HepG2 (cell line): Measurements from ENCODE around the gene PDCD11. TPM values are rescaled to one million over a fixed set of nuclear protein-coding genes. Genes with fewer than 3 reads are reported as not detected.

Experiments
- AGO1 ChIP-seq: fragments of 200-400 bp; formaldehyde crosslinking; IDR thresholded peaks from 2 replicates; pipeline ENCODE4 v1.6.1; 2017; ENCODE audit warnings: mild to moderate bottlenecking, low read depth, low read length, moderate library complexity; ENCODE audit not compliant: poor library complexity, severe bottlenecking
- CC2D1A ChIP-seq: sonication (generic); formaldehyde crosslinking; IDR thresholded peaks from 2 replicates; pipeline ENCODE4 v1.8.1; 2023; ENCODE audit warnings: mild to moderate bottlenecking, missing genetic modification reagents
- GATAD1 ChIP-seq: IDR thresholded peaks from 2 replicates; pipeline ENCODE4 v1.6.1; 2016; ENCODE audit warnings: missing genetic modification reagents, missing compliant biosample characterization
- MXI1 ChIP-seq: IDR thresholded peaks from 3 replicates; pipeline ENCODE4 v1.6.1; 2012; ENCODE audit warnings: low read depth, low read length, inconsistent platforms, borderline replicate concordance
- PCBP2 ChIP-seq: fragments of 200-400 bp; formaldehyde crosslinking; optimal IDR thresholded peaks from 2 replicates; pipeline ENCODE3; 2018; ENCODE audit warnings: low read length, low read depth; ENCODE audit not compliant: poor library complexity, severe bottlenecking
- POLR2G ChIP-seq: fragments of 200-400 bp; formaldehyde crosslinking; IDR thresholded peaks from 2 replicates; pipeline ENCODE4 v1.6.1; 2018; ENCODE audit warnings: mild to moderate bottlenecking, low read depth, low read length, moderate library complexity
- RARA ChIP-seq: IDR thresholded peaks from 2 replicates; pipeline ENCODE4 v1.6.1; 2016; ENCODE audit warnings: missing genetic modification reagents, missing compliant biosample characterization
- SMAD9 ChIP-seq: sonication (generic); formaldehyde crosslinking; IDR thresholded peaks from 2 replicates; pipeline ENCODE4 v1.5.1; 2020; ENCODE audit warnings: mild to moderate bottlenecking, missing genetic modification reagents
- SRY ChIP-seq: sonication (generic); formaldehyde crosslinking; IDR thresholded peaks from 2 replicates; pipeline ENCODE4 v1.8.0; 2022; ENCODE audit warnings: mild to moderate bottlenecking, missing genetic modification reagents
- TAF15 ChIP-seq: fragments of 200-400 bp; formaldehyde crosslinking; IDR thresholded peaks from one replicate; pipeline ENCODE4 v1.6.1; 2018; ENCODE audit warnings: mild to moderate bottlenecking, low read depth, low read length; ENCODE audit not compliant: poor library complexity, severe bottlenecking
- XRCC5 ChIP-seq: fragments of 200-400 bp; formaldehyde crosslinking; optimal IDR thresholded peaks from 2 replicates; pipeline ENCODE3; 2017; ENCODE audit warnings: mild to moderate bottlenecking, low read length
- ZBTB42 ChIP-seq: sonication (generic); formaldehyde crosslinking; IDR thresholded peaks from 2 replicates; pipeline ENCODE4 v1.5.0; 2020; ENCODE audit warnings: mild to moderate bottlenecking, missing genetic modification reagents
- ZNF251 ChIP-seq: sonication (generic); formaldehyde crosslinking; IDR thresholded peaks from 2 replicates; pipeline ENCODE4 v1.9.0; 2021; ENCODE audit warnings: mild to moderate bottlenecking, missing genetic modification reagents
- ZNF260 ChIP-seq: sonication (generic); formaldehyde crosslinking; IDR thresholded peaks from 2 replicates; pipeline ENCODE4 v1.4.0; 2020; ENCODE audit warnings: missing genetic modification reagents, low read depth, mild to moderate bottlenecking, borderline replicate concordance
- ZNF430 ChIP-seq: sonication (generic); formaldehyde crosslinking; IDR thresholded peaks from 2 replicates; pipeline ENCODE4 v1.9.0; 2021; ENCODE audit warnings: mild to moderate bottlenecking, missing genetic modification reagents
- ZNF549 ChIP-seq: sonication (generic); formaldehyde crosslinking; IDR thresholded peaks from 2 replicates; pipeline ENCODE4 v1.5.0; 2020; ENCODE audit warnings: missing genetic modification reagents
- ZNF552 ChIP-seq: sonication (generic); formaldehyde crosslinking; IDR thresholded peaks from 2 replicates; pipeline ENCODE4 v1.9.0; 2022; ENCODE audit warnings: missing genetic modification reagents, mild to moderate bottlenecking, borderline replicate concordance
- ZNF572 ChIP-seq: sonication (generic); formaldehyde crosslinking; IDR thresholded peaks from 2 replicates; pipeline ENCODE4 v1.5.1; 2020; ENCODE audit warnings: mild to moderate bottlenecking, missing genetic modification reagents
- polyA plus RNA-seq, 8 experiments: library from polyadenylated mRNA; depleted of rRNA in 3 of 8; stranded (reverse) in 7 of 8; unstranded in 1 of 8; fragments of >200 nt; fragmentation: Illumina TruSeq in 4 of 8; extraction: Trizol in 4 of 8; gene quantifications; 2 replicates each; pipeline versions ENCODE4 v1.2.1 to v1.2.3, GENCODE V29; 2011 to 2016; ENCODE audit warnings: low read depth in 4 of 8, missing spikeins in 1 of 8, mixed read lengths in 1 of 8; ENCODE audit not compliant: insufficient read depth in 1 of 8
- total RNA-seq, 5 experiments: library from RNA; depleted of rRNA; stranded (reverse); fragments of >200 nt; fragmentation: Illumina TruSeq; extraction: Trizol; gene quantifications; 2 replicates each; pipeline ENCODE4 v1.2.3, GENCODE V29; 2016; ENCODE audit warnings: low read depth in 1 of 5
- TF ChIP-seq, protein P1 (sequence below): conservative IDR thresholded peaks from 2 replicates; pipeline ENCODE4 v1.6.1; 2018; ENCODE audit warnings: missing genetic modification reagents
- TF ChIP-seq, protein P2 (sequence below): sonication (generic); formaldehyde crosslinking; conservative IDR thresholded peaks from 2 replicates; pipeline ENCODE4 v1.8.0; 2022; ENCODE audit warnings: missing genetic modification reagents
- TF ChIP-seq, protein P3 (sequence below): sonication (generic); formaldehyde crosslinking; IDR thresholded peaks from 2 replicates; pipeline ENCODE4 v1.9.0; 2022; ENCODE audit warnings: missing genetic modification reagents, mild to moderate bottlenecking, borderline replicate concordance
- TF ChIP-seq, protein P4 (sequence below): sonication (generic); formaldehyde crosslinking; IDR thresholded peaks from 2 replicates; pipeline ENCODE4 v1.9.0; 2022; ENCODE audit warnings: low read depth, missing genetic modification reagents

Gene PDCD11
- total and polyA plus RNA-seq, 2 of the 13 experiments (the other 11 are each of a cell fraction or from before 2014, with no cell fraction given): 12.8 to 52.8 TPM

DNA sequence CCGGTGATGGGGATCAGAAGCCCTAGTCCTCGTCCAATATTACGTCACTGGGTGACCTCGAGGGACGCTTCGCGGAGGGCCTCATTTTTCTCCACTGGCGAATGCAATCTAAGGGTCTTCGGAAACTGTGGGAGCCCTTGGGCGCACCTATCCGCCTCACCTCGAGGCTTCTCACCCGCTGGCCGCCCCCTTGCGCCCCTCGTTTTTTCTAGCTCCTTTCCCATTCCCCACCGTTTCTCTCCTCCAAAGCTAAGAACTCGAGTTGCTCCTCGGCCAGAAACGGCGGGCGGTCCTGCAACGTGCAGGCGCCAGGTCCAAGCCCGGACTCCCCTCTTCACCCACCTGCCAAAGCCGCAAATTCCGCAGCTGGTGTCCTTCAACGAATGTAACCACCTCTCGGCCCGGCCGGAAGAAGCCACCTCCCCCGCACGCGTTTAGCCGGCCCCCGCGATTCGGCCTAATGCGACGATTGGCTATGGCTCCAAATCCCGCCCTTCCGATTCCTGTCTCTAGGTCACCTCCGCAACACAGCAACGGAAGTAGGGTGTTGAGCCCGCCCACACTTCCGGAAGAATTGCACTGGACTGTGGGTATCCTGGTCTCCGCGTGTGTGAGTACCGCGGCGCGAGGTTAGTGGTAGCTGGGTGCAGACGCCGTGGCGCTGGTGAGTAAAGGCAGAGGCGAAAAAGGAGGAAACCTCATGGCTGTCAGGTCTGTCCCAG lies at the start of gene PDCD11, which contains the start of gene ATP5MK (continued):
- TF ChIP-seq TAF15: peak; percentile 39
- TF ChIP-seq, protein P1, sequence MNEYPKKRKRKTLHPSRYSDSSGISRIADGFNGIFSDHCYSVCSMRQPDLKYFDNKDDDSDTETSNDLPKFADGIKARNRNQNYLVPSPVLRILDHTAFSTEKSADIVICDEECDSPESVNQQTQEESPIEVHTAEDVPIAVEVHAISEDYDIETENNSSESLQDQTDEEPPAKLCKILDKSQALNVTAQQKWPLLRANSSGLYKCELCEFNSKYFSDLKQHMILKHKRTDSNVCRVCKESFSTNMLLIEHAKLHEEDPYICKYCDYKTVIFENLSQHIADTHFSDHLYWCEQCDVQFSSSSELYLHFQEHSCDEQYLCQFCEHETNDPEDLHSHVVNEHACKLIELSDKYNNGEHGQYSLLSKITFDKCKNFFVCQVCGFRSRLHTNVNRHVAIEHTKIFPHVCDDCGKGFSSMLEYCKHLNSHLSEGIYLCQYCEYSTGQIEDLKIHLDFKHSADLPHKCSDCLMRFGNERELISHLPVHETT (CRISPR knock-in tag): peak; percentile 71; the same call in 1 of the 2 replicates
- no peak for TF ChIP-seq SMAD9
- TF ChIP-seq RARA (CRISPR knock-in tag): 0 out of 2 replicates have a peak, but pooled peaks have one; percentile 26
- no peak; the same call in 1 of the 2 replicates for TF ChIP-seq ZNF572 (CRISPR knock-in tag)
- TF ChIP-seq, protein P2, sequence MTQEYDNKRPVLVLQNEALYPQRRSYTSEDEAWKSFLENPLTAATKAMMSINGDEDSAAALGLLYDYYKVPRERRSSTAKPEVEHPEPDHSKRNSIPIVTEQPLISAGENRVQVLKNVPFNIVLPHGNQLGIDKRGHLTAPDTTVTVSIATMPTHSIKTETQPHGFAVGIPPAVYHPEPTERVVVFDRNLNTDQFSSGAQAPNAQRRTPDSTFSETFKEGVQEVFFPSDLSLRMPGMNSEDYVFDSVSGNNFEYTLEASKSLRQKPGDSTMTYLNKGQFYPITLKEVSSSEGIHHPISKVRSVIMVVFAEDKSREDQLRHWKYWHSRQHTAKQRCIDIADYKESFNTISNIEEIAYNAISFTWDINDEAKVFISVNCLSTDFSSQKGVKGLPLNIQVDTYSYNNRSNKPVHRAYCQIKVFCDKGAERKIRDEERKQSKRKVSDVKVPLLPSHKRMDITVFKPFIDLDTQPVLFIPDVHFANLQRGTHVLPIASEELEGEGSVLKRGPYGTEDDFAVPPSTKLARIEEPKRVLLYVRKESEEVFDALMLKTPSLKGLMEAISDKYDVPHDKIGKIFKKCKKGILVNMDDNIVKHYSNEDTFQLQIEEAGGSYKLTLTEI: no peak
- TF ChIP-seq ZNF251 (CRISPR knock-in tag): no peak
- TF ChIP-seq PCBP2: no peak
- no peak for TF ChIP-seq ZNF260 (CRISPR knock-in tag)
- TF ChIP-seq XRCC5: peak; percentile 53
- TF ChIP-seq ZNF552: 0 out of 2 replicates have a peak, but pooled peaks have one; percentile 28
- peak; percentile 71 for TF ChIP-seq ZNF430 (CRISPR knock-in tag)
- TF ChIP-seq, protein P3, sequence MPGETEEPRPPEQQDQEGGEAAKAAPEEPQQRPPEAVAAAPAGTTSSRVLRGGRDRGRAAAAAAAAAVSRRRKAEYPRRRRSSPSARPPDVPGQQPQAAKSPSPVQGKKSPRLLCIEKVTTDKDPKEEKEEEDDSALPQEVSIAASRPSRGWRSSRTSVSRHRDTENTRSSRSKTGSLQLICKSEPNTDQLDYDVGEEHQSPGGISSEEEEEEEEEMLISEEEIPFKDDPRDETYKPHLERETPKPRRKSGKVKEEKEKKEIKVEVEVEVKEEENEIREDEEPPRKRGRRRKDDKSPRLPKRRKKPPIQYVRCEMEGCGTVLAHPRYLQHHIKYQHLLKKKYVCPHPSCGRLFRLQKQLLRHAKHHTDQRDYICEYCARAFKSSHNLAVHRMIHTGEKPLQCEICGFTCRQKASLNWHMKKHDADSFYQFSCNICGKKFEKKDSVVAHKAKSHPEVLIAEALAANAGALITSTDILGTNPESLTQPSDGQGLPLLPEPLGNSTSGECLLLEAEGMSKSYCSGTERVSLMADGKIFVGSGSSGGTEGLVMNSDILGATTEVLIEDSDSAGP (CRISPR knock-in tag): peak; percentile 86
- TF ChIP-seq ZNF549: no peak
- TF ChIP-seq SRY (CRISPR knock-in tag): no peak
- TF ChIP-seq POLR2G: peak; percentile 91
- peak; percentile 99 for TF ChIP-seq MXI1
- no peak for TF ChIP-seq CC2D1A (CRISPR knock-in tag)
- peak; percentile 53 for TF ChIP-seq AGO1
- TF ChIP-seq ZBTB42: no peak
- TF ChIP-seq GATAD1: peak; percentile 95
- TF ChIP-seq, protein P4, sequence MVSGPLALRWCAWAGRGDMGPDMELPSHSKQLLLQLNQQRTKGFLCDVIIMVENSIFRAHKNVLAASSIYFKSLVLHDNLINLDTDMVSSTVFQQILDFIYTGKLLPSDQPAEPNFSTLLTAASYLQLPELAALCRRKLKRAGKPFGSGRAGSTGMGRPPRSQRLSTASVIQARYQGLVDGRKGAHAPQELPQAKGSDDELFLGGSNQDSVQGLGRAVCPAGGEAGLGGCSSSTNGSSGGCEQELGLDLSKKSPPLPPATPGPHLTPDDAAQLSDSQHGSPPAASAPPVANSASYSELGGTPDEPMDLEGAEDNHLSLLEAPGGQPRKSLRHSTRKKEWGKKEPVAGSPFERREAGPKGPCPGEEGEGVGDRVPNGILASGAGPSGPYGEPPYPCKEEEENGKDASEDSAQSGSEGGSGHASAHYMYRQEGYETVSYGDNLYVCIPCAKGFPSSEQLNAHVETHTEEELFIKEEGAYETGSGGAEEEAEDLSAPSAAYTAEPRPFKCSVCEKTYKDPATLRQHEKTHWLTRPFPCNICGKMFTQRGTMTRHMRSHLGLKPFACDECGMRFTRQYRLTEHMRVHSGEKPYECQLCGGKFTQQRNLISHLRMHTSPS (CRISPR knock-in tag): no peak; the same call in 1 of the 2 replicates
